GM12878 (cell line): Measurements from ENCODE around the gene OPRM1. TPM values are rescaled to one million over a fixed set of nuclear protein-coding genes. Genes with fewer than 3 reads are reported as not detected.

Experiments
- ATAC-seq: fragments of 200-7000 bp; cut with Tn5 transposase; 3 replicates; pipeline ENCODE4 v1.9.1; 2020; ENCODE audit warnings: mild to moderate bottlenecking, moderate library complexity
- BruUV-seq: library from RNA; stranded (reverse); fragments of 400-500 nt; replicated peaks from 2 replicates; lab custom pipeline; 2021; lab: Mats Ljungman, UMichigan
- CTCF ChIA-PET: fragments of 300-600 bp; sonication (Branson Sonifier 250); formaldehyde crosslinking; extraction: SDS; loops from one replicate; lab custom pipeline; 2021; ENCODE audit warnings: inconsistent platforms; lab: Yijun Ruan, JAX
- POLR2A ChIA-PET: fragments of 350-600 bp; formaldehyde crosslinking; extraction: SDS; loops from one replicate; lab custom pipeline; 2021; ENCODE audit warnings: inconsistent platforms; lab: Charles Lee
- RAD21 ChIA-PET: fragments of 300-600 bp; sonication (Branson Sonifier 250); formaldehyde crosslinking; loops from one replicate; lab custom pipeline; 2023; ENCODE audit warnings: antibody characterized with exemption; ENCODE audit not compliant: unreplicated experiment; lab: Charles Lee
- SMC1A ChIA-PET: fragments of 300-600 bp; sonication (Branson Sonifier 250); formaldehyde crosslinking; loops from one replicate; lab custom pipeline; 2023; ENCODE audit not compliant: unreplicated experiment, uncharacterized antibody; lab: Charles Lee
- DNase-seq: peaks from one replicate; pipeline ENCODE4 v3.0.0-alpha.2; 2011; ENCODE audit warnings: low read depth, low spot score
- FAIRE-seq: peaks from 3 replicates; lab custom pipeline; 2011; peaks lifted over from hg19 to GRCh38; lab: Jason Lieb, UNC
- H2AFZ ChIP-seq: 2 replicates; pipeline ENCODE4 v1.6.0; 2011; ENCODE audit warnings: low read depth, low read length, control low read depth; ENCODE audit not compliant: control insufficient read depth
- H3K27ac ChIP-seq: 2 replicates; pipeline ENCODE4 v1.5.1; 2011; ENCODE audit warnings: control low read depth; ENCODE audit not compliant: control insufficient read depth, insufficient read depth
- H3K27me3 ChIP-seq, 2 experiments: replicated peaks in 1 of 2; 2 replicates each; pipeline versions ENCODE4 v1.6.0 to v1.6.1; 2011; ENCODE audit warnings: low read length in 1 of 2; ENCODE audit not compliant: control insufficient read depth in 2 of 2, insufficient read depth in 2 of 2
- H3K36me3 ChIP-seq, 2 experiments: 2 replicates each; pipeline ENCODE4 v1.5.1; 2011; ENCODE audit warnings: low read length in 1 of 2; ENCODE audit not compliant: control insufficient read depth in 2 of 2, insufficient read depth in 2 of 2
- H3K4me1 ChIP-seq: 2 replicates; pipeline ENCODE4 v1.6.1; 2011; ENCODE audit warnings: mild to moderate bottlenecking, low read length, moderate library complexity, mixed read lengths; ENCODE audit not compliant: control insufficient read depth, insufficient read depth
- H3K4me2 ChIP-seq: 2 replicates; pipeline ENCODE4 v1.6.0; 2011; ENCODE audit warnings: control low read depth; ENCODE audit not compliant: control insufficient read depth, insufficient read depth
- H3K4me3 ChIP-seq: fragments of 200-600 bp; sonication (generic); 2 replicates; pipeline ENCODE4 v1.5.1; 2016
- H3K79me2 ChIP-seq: 2 replicates; pipeline ENCODE4 v1.6.0; 2011; ENCODE audit warnings: low read length; ENCODE audit not compliant: control insufficient read depth, insufficient read depth
- H3K9ac ChIP-seq: 2 replicates; pipeline ENCODE4 v1.8.0; 2011; ENCODE audit warnings: low read length, control low read depth, mixed read lengths; ENCODE audit not compliant: control insufficient read depth, insufficient read depth
- H3K9me3 ChIP-seq: replicated peaks from 3 replicates; pipeline ENCODE4 v1.5.1; 2011; ENCODE audit warnings: mild to moderate bottlenecking, low read length; ENCODE audit not compliant: control insufficient read depth, insufficient read depth
- H4K20me1 ChIP-seq: 2 replicates; pipeline ENCODE4 v1.6.0; 2011; ENCODE audit not compliant: control insufficient read depth, insufficient read depth
- BACH1 ChIP-seq: fragments of 450-650 bp; IDR thresholded peaks from 2 replicates; pipeline ENCODE4 v1.6.1; 2017; ENCODE audit warnings: mild to moderate bottlenecking, borderline replicate concordance
- BHLHE40 ChIP-seq, 2 experiments: fragments of 450-650 bp in 1 of 2; IDR thresholded peaks; 2 replicates each; pipeline ENCODE4 v1.6.1; 2011 to 2017; ENCODE audit warnings: low read depth in 2 of 2, borderline replicate concordance in 1 of 2, improper control_type of control experiment in 1 of 2, low read length in 1 of 2, mild to moderate bottlenecking in 1 of 2
- CHD4 ChIP-seq: fragments of 200-600 bp; sonication (generic); IDR thresholded peaks from 2 replicates; pipeline ENCODE4 v1.6.1; 2016; ENCODE audit warnings: mild to moderate bottlenecking
- ELK1 ChIP-seq: IDR thresholded peaks from 2 replicates; pipeline ENCODE4 v1.6.1; 2012; ENCODE audit warnings: low read depth, low read length, improper control_type of control experiment
- EZH2 ChIP-seq: IDR thresholded peaks from 2 replicates; pipeline ENCODE4 v1.6.1; 2012; ENCODE audit warnings: low read depth, mild to moderate bottlenecking, control low read depth, inconsistent platforms, low read length, borderline replicate concordance; ENCODE audit not compliant: control insufficient read depth
- HDAC2 ChIP-seq: fragments of 200-600 bp; sonication (generic); IDR thresholded peaks from 2 replicates; pipeline ENCODE4 v1.6.1; 2017
- JUNB ChIP-seq: IDR thresholded peaks from 2 replicates; pipeline ENCODE4 v1.6.1; 2016; ENCODE audit warnings: antibody characterized with exemption, mild to moderate bottlenecking
- NFXL1 ChIP-seq: fragments of 450-650 bp; IDR thresholded peaks from 2 replicates; pipeline ENCODE4 v1.6.1; 2017; ENCODE audit warnings: antibody characterized with exemption, mild to moderate bottlenecking, borderline replicate concordance
- PKNOX1 ChIP-seq: fragments of 450-650 bp; IDR thresholded peaks from 2 replicates; pipeline ENCODE4 v1.6.1; 2016; ENCODE audit warnings: mild to moderate bottlenecking
- SIN3A ChIP-seq: IDR thresholded peaks from 2 replicates; pipeline ENCODE4 v1.6.1; 2012; ENCODE audit warnings: low read depth, low read length, improper control_type of control experiment
- SMARCA5 ChIP-seq: fragments of 450-650 bp; IDR thresholded peaks from 2 replicates; pipeline ENCODE4 v1.6.1; 2017; ENCODE audit warnings: mild to moderate bottlenecking
- SP1 ChIP-seq: IDR thresholded peaks from one replicate; pipeline ENCODE4 v1.6.1; 2011; ENCODE audit warnings: low read depth, low read length
- SRF ChIP-seq, 2 experiments: IDR thresholded peaks; 2 replicates each; pipeline ENCODE4 v1.6.1; 2011; ENCODE audit warnings: low read depth in 2 of 2, low read length in 2 of 2, mild to moderate bottlenecking in 1 of 2, moderate library complexity in 1 of 2
- USF1 ChIP-seq: IDR thresholded peaks from 2 replicates; pipeline ENCODE4 v1.6.1; 2011; ENCODE audit warnings: borderline replicate concordance, low read depth, mild to moderate bottlenecking, moderate library complexity, mixed read lengths, low read length; ENCODE audit not compliant: insufficient read depth; ENCODE audit errors: extremely low read length
- YY1 ChIP-seq: IDR thresholded peaks from 2 replicates; pipeline ENCODE4 v1.6.1; 2011; ENCODE audit warnings: low read depth, mild to moderate bottlenecking, low read length
- ZNF207 ChIP-seq: fragments of 450-650 bp; IDR thresholded peaks from 2 replicates; pipeline ENCODE4 v1.6.1; 2014; ENCODE audit warnings: antibody characterized with exemption, mild to moderate bottlenecking, borderline replicate concordance
- ZNF592 ChIP-seq: fragments of 450-650 bp; IDR thresholded peaks from 2 replicates; pipeline ENCODE4 v1.6.1; 2017; ENCODE audit warnings: mild to moderate bottlenecking, moderate library complexity
- ZNF622 ChIP-seq: fragments of 450-650 bp; IDR thresholded peaks from 2 replicates; pipeline ENCODE4 v1.6.1; 2017; ENCODE audit warnings: mild to moderate bottlenecking, inconsistent platforms
- WGBS: methylation state at CpG from one replicate; pipeline ENCODE4 v1.1.6; 2016; ENCODE audit warnings: low lambda C conversion rate; ENCODE audit not compliant: insufficient replicate concordance, insufficient coverage; ENCODE audit errors: missing lambda C conversion rate; 5-methylcytosine and 5-hydroxymethylcytosine counted together
- in situ Hi-C: fragments of 300-500 bp; cut with MboI; formaldehyde crosslinking; loops from 9 replicates; pipeline ENCODE4 v1.14.3; 2018; ENCODE audit warnings: mixed read lengths
- intact Hi-C: fragments of 100-400 bp; cut with micrococcal nuclease; formaldehyde crosslinking; loops from one replicate; pipeline ENCODE4 v1.14.2; 2022; ENCODE audit not compliant: unreplicated experiment
- polyA plus RNA-seq, 11 experiments: library from polyadenylated mRNA; depleted of rRNA in 4 of 11; unstranded in 6 of 11; stranded (reverse) in 5 of 11; fragments of >200 nt; fragmentation: Nextera tagmentation in 4 of 11; fragmentation: Illumina TruSeq in 1 of 11; extraction: Ambion mirVana in 4 of 11; extraction: Trizol in 1 of 11; gene quantifications; 1 replicate in 1 of 11; 2 replicates in 10 of 11; pipeline versions ENCODE4 v1.2.1 to v1.2.3, GENCODE V29; 2011 to 2016; ENCODE audit warnings: inconsistent platforms in 2 of 11, missing spikeins in 2 of 11, low read depth in 1 of 11
- total RNA-seq, 4 experiments: library from RNA; depleted of rRNA in 3 of 4; stranded (reverse); fragments of >200 nt in 3 of 4; fragmentation: Illumina TruSeq in 1 of 4; extraction: Trizol in 1 of 4; gene quantifications; 2 replicates each; pipeline versions ENCODE4 v1.2.1 to v1.2.3, GENCODE V29; 2013 to 2021

Gene OPRM1
- total and polyA plus RNA-seq, 10 of the 15 experiments (the other 5 are each of a cell fraction or from before 2014, with no cell fraction given): not detected

GRCh38 chr6:154238831-154239230 is 199.8 kb downstream of the OPRM1 start:
- Histone ChIP-seq H2AFZ (no peak overlapping the region), H3K9me3 (no peaks in the 10 kb centered on the region; the same call in 2 of the 3 replicates), H4K20me1 (no peaks in the 10 kb centered on the region), H3K79me2 (peaks cover 73% of the 10 kb centered on the region), H3K4me2 (peak overlapping the region; percentile 44; the same call in 1 of the 2 replicates), H3K9ac (no peak overlapping the region), H3K27ac (peak overlapping the region; percentile 34; the same call in 1 of the 2 replicates), H3K4me3 (no peak overlapping the region), H3K4me1 (peaks cover 7% of the 10 kb centered on the region), H3K36me3 (peaks cover 0 to 4% of the 10 kb centered on the region in 2 experiments; a peak in 1 of 4 replicates), H3K27me3 (no peaks in the 10 kb centered on the region)
- in situ Hi-C loops (loop anchor here (25.0 kb wide), 1 partner anchor 1252 kb away; the partner anchor contains the start of gene FBXO5), intact Hi-C loops (no loop called here)
- DNase-seq (no peak), ATAC-seq (no peak), FAIRE-seq (no peak)
- RAD21 ChIA-PET: interaction anchor here (1.0 to 1.5 kb wide), 2 partner anchors 9 to 38 kb away, joined by 4 to 5 read pairs; no protein-coding TSS in a partner anchor
- 42% methylated on average over 2 of the region's 2 CpGs for WGBS
- SMC1A ChIA-PET: interaction anchor here (0.6 to 10.9 kb wide), 4 partner anchors 7 to 82 kb away, joined by 3 to 152 read pairs (median 5); no protein-coding TSS in a partner anchor
- POLR2A ChIA-PET: interaction anchor here (0.7 to 1.2 kb wide), 2 partner anchors 28 to 531 kb away, joined by 3 read pairs; no protein-coding TSS in a partner anchor
- no TSS peak for BruUV-seq
- CTCF ChIA-PET: interaction anchor here (1.5 kb wide), 1 partner anchor 10 kb away, joined by 5 read pairs; no protein-coding TSS in a partner anchor
- TF ChIP-seq SMARCA5 (no peak), JUNB (no peak), NFXL1 (no peak), CHD4 (no peak), ZNF622 (no peak), BACH1 (no peak), YY1 (no peak), USF1 (no peak), ZNF592 (no peak), ZNF207 (no peak), HDAC2 (no peak), EZH2 (no peak), PKNOX1 (no peak), SRF (IDR thresholded peaks at IDR 0.05; ENCODE audit: low read depth in 2 of 2, low read length in 2 of 2) (no peak), ELK1 (no peak), BHLHE40 (IDR thresholded peaks at IDR 0.05; ENCODE audit: borderline replicate concordance in 1 of 2, low read depth in 2 of 2, low read length in 1 of 2) (no peak), SIN3A (no peak), SP1 (no peak)
